Measurements from ENCODE around the gene KRTAP4-11. TPM values are rescaled to one million over a fixed set of nuclear protein-coding genes. Genes with fewer than 3 reads are reported as not detected.
"Not testable (repeated sequence)": the region's sequence is repeated elsewhere in the genome, so short reads cannot be mapped to it uniquely, and the experiment has no call there.

The KRTAP4-11 gene
- total RNA-seq, 1 donor from 2014 or later, result not detected

GRCh38 chr17:41083427-41083826, 34.7 kb downstream of the KRTAP4-11 start:
- not testable (repeated sequence) for H4K20me1 ChIP-seq (ENCODE audit: low read depth); H3K27ac ChIP-seq; H3K36me3 Mint-ChIP-seq; H3F3A ChIP-seq (ENCODE audit: low read depth); H3K4me3 ChIP-seq; H3K36me3 ChIP-seq; H3K27ac Mint-ChIP-seq; H3K4me1 ChIP-seq; DNase-seq (ENCODE audit: low spot score); H3K4me3 Mint-ChIP-seq; H3K4me2 ChIP-seq; H2AFZ ChIP-seq (replicated peaks); H3K4me1 Mint-ChIP-seq; H3K79me2 ChIP-seq (ENCODE audit: low read depth); H3K9me3 ChIP-seq (ENCODE audit: low read depth); H3K27me3 ChIP-seq; H3K27me3 Mint-ChIP-seq (ENCODE audit: insufficient read depth, low read depth); H3K9ac ChIP-seq; H3K9me3 Mint-ChIP-seq

DNA sequence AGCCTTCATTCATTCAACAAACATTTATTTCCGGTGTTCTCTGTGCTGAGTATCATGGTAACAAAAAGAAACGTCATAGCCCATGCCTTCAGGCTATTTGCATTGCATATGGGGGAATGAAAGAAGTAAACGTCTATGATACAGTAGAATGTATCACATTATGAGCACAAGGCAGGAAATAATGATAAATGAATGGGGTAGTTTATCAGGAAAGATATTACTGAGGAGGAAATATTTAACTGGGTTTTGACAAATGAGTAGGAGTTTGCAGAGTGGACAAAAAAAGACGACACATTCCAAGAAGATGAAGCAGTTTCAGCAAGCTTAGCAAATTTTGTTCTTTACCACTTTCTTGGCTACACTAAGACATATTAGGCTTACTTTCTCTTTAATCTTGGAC, 35.5 kb downstream of the KRTAP4-11 start:
- DNase-seq (ENCODE audit: low spot score), result no peak
- no peak overlapping the region for H3K4me2 ChIP-seq
- H3K4me3 Mint-ChIP-seq, result no peak overlapping the region
- H2AFZ ChIP-seq (replicated peaks), result no peak overlapping the region
- no peaks in the 10 kb centered on the region for H3K9me3 ChIP-seq (ENCODE audit: low read depth)
- no peaks in the 10 kb centered on the region for H3F3A ChIP-seq (ENCODE audit: low read depth)
- H3K4me1 Mint-ChIP-seq, result peaks cover 2% of the 10 kb centered on the region
- H3K4me1 ChIP-seq, result no peaks in the 10 kb centered on the region
- no peaks in the 10 kb centered on the region for H3K27me3 Mint-ChIP-seq (ENCODE audit: insufficient read depth, low read depth)
- no peaks in the 10 kb centered on the region for H3K36me3 ChIP-seq
- no peaks in the 10 kb centered on the region for H3K79me2 ChIP-seq (ENCODE audit: low read depth)
- no peak overlapping the region for H3K9ac ChIP-seq
- H3K4me3 ChIP-seq, result no peak overlapping the region
- no peak overlapping the region for H3K27ac ChIP-seq
- TF ChIP-seq, protein P1, sequence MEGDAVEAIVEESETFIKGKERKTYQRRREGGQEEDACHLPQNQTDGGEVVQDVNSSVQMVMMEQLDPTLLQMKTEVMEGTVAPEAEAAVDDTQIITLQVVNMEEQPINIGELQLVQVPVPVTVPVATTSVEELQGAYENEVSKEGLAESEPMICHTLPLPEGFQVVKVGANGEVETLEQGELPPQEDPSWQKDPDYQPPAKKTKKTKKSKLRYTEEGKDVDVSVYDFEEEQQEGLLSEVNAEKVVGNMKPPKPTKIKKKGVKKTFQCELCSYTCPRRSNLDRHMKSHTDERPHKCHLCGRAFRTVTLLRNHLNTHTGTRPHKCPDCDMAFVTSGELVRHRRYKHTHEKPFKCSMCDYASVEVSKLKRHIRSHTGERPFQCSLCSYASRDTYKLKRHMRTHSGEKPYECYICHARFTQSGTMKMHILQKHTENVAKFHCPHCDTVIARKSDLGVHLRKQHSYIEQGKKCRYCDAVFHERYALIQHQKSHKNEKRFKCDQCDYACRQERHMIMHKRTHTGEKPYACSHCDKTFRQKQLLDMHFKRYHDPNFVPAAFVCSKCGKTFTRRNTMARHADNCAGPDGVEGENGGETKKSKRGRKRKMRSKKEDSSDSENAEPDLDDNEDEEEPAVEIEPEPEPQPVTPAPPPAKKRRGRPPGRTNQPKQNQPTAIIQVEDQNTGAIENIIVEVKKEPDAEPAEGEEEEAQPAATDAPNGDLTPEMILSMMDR (IDR thresholded peaks at IDR 0.05), result no peak
- no peak for TF ChIP-seq EZH2 (IDR thresholded peaks at IDR 0.05)
- TF ChIP-seq EZH2phosphoT487 (IDR thresholded peaks at IDR 0.05), result no peak
- H3K27me3 ChIP-seq, result no peaks in the 10 kb centered on the region
- H3K36me3 Mint-ChIP-seq, result no peaks in the 10 kb centered on the region
- no peaks in the 10 kb centered on the region for H4K20me1 ChIP-seq (ENCODE audit: low read depth)
- H3K27ac Mint-ChIP-seq, result no peak overlapping the region
- H3K9me3 Mint-ChIP-seq, result no peaks in the 10 kb centered on the region

DNA sequence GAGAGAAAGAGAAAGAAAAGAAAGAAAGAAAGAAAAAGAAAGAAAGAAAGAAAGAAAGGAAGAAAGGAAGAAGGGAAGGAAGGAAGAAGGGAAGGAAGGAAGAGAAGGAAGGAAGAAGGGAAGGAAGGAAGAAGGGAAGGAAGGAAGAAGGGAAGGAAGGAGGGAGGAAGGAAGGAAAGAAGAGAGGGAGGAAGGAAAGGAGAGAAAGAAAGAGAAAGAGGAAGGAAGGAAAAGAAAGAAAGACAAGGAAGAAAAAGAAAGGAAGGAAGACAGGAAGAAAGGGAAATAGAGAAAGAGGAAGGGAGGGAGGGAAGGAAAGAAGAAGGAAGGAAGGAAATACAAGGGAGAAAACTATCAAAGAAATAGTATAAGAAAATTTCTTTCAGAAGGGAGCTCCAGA, 41.4 kb downstream of the KRTAP4-11 start:
- H3K9ac ChIP-seq, result no peak overlapping the region
- no peaks in the 10 kb centered on the region for H3K27me3 Mint-ChIP-seq (ENCODE audit: insufficient read depth, low read depth)
- H3K4me1 ChIP-seq, result no peaks in the 10 kb centered on the region
- H3K79me2 ChIP-seq (ENCODE audit: low read depth), result no peaks in the 10 kb centered on the region
- H3K36me3 ChIP-seq, result no peaks in the 10 kb centered on the region
- H3K9me3 Mint-ChIP-seq, result no peaks in the 10 kb centered on the region
- no peaks in the 10 kb centered on the region for H4K20me1 ChIP-seq (ENCODE audit: low read depth)
- no peaks in the 10 kb centered on the region for H3K4me1 Mint-ChIP-seq
- no peak overlapping the region for H3K27ac Mint-ChIP-seq
- TF ChIP-seq, protein P1 (IDR thresholded peaks at IDR 0.05), result no peak
- no peak for TF ChIP-seq EZH2phosphoT487 (IDR thresholded peaks at IDR 0.05)
- TF ChIP-seq EZH2 (IDR thresholded peaks at IDR 0.05), result no peak
- no peaks in the 10 kb centered on the region for H3K36me3 Mint-ChIP-seq
- no peak overlapping the region for H3K27ac ChIP-seq
- DNase-seq (ENCODE audit: low spot score), result no peak
- no peak overlapping the region for H3K4me2 ChIP-seq
- H3F3A ChIP-seq (ENCODE audit: low read depth), result no peaks in the 10 kb centered on the region
- no peaks in the 10 kb centered on the region for H3K9me3 ChIP-seq (ENCODE audit: low read depth)
- no peak overlapping the region for H2AFZ ChIP-seq (replicated peaks)
- H3K4me3 Mint-ChIP-seq, result no peak overlapping the region
- no peak overlapping the region for H3K4me3 ChIP-seq
- H3K27me3 ChIP-seq, result no peaks in the 10 kb centered on the region

DNA sequence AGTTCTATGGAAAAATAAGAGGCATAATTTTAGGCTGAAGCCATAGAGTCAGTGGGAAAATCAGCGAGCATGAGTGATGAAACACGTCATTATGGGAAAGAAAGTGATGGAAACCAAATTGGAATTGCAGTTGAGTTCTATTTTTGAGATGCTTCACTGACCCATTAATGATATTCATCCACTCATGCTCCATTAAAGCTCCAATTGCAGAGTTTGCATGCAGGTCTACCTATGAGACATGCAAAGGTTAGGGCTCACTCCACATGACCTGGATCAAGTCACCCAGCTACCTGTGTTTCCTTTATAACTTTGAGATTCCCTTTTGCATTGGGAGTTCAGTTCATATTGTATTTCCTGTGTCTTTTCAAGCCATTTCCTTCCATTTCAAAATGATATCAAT, 44.5 kb downstream of the KRTAP4-11 start:
- Histone ChIP-seq H3F3A (ENCODE audit: low read depth) (no peaks in the 10 kb centered on the region), H3K27ac (no peak overlapping the region), H3K9me3 (ENCODE audit: low read depth) (no peaks in the 10 kb centered on the region), H3K4me2 (no peak overlapping the region), H4K20me1 (ENCODE audit: low read depth) (no peaks in the 10 kb centered on the region), H3K79me2 (ENCODE audit: low read depth) (no peaks in the 10 kb centered on the region), H3K4me3 (no peak overlapping the region), H3K27me3 (no peaks in the 10 kb centered on the region), H3K4me1 (no peaks in the 10 kb centered on the region), H2AFZ (replicated peaks) (no peak overlapping the region), H3K9ac (no peak overlapping the region), H3K36me3 (no peaks in the 10 kb centered on the region)
- Mint-ChIP-seq H3K4me3 (no peak overlapping the region), H3K9me3 (no peaks in the 10 kb centered on the region), H3K36me3 (no peaks in the 10 kb centered on the region), H3K27ac (no peak overlapping the region), H3K4me1 (no peaks in the 10 kb centered on the region), H3K27me3 (ENCODE audit: insufficient read depth, low read depth) (no peaks in the 10 kb centered on the region)
- no peak for DNase-seq (ENCODE audit: low spot score)
- no peak for TF ChIP-seq EZH2 (IDR thresholded peaks at IDR 0.05)
